Measurements from ENCODE around the gene ASPA.

- TF ChIP-seq CTCF (IDR thresholded peaks at IDR 0.05) = no peak
- no peak for TF ChIP-seq POLR2A (IDR thresholded peaks at IDR 0.05)
- no peak for TF ChIP-seq EP300 (IDR thresholded peaks at IDR 0.05)
These were observed 70.7 kb downstream of the ASPA start for GRCh38 chr17:3546521-3546920.

Measured in sigmoid colon (tissue), 4 donors.